Nephron (organoid): Measurements from ENCODE around the gene BBOX1.
"Not testable (repeated sequence)": the region's sequence is repeated elsewhere in the genome, so short reads cannot be mapped to it uniquely, and the experiment has no call there.

Experiments
- H3K27ac Mint-ChIP-seq, 3 experiments: 2 replicates each; pipeline ENCODE4 v1.8.0; 2020; ENCODE audit warnings: mixed read lengths in 3 of 3, mild to moderate bottlenecking in 2 of 3, moderate library complexity in 1 of 3
- H3K27me3 Mint-ChIP-seq: 2 replicates; pipeline ENCODE4 v1.8.0; 2021; ENCODE audit warnings: low read depth, mild to moderate bottlenecking, moderate library complexity, mixed read lengths
- H3K36me3 Mint-ChIP-seq: 2 replicates; pipeline ENCODE4 v1.8.0; 2020; ENCODE audit warnings: low read depth, mixed read lengths
- H3K4me1 Mint-ChIP-seq: 2 replicates; pipeline ENCODE4 v1.8.0; 2020; ENCODE audit warnings: mixed read lengths
- H3K4me3 Mint-ChIP-seq, 3 experiments: 2 replicates each; pipeline ENCODE4 v1.8.0; 2020; ENCODE audit warnings: mild to moderate bottlenecking in 3 of 3, mixed read lengths in 3 of 3, moderate library complexity in 2 of 3
- H3K9me3 Mint-ChIP-seq: 2 replicates; pipeline ENCODE4 v1.8.0; 2020; ENCODE audit warnings: mixed read lengths
- CTCF ChIP-seq, 3 experiments: fragments of 200-600 bp; sonication (generic); IDR thresholded peaks; one replicate each; pipeline ENCODE4 v1.5.0; 2021; ENCODE audit warnings: antibody characterized with exemption in 3 of 3; ENCODE audit not compliant: unreplicated experiment in 3 of 3

BBOX1 gene

GRCh38 chr11:27171376-27171958 lies 130.9 kb downstream of the BBOX1 start:
- Mint-ChIP-seq H3K9me3 (no peaks in the 10 kb centered on the region), H3K4me1 (no peaks in the 10 kb centered on the region)
- TF ChIP-seq CTCF (IDR thresholded peaks at IDR 0.05; ENCODE audit: unreplicated experiment in 3 of 3), result no peak

GRCh38 chr11:27173545-27173944 lies 132.9 kb downstream of the BBOX1 start:
- H3K36me3 Mint-ChIP-seq, result no peaks in the 10 kb centered on the region
- H3K4me1 Mint-ChIP-seq, result no peaks in the 10 kb centered on the region
- no peak overlapping the region for H3K4me3 Mint-ChIP-seq

More at GRCh38 chr11:27171376-27171958, 130.9 kb downstream of the BBOX1 start:
- H3K36me3 Mint-ChIP-seq, result no peaks in the 10 kb centered on the region
- no peak overlapping the region for H3K4me3 Mint-ChIP-seq
- H3K27me3 Mint-ChIP-seq, result no peaks in the 10 kb centered on the region
- H3K27ac Mint-ChIP-seq, result no peak overlapping the region

DNA sequence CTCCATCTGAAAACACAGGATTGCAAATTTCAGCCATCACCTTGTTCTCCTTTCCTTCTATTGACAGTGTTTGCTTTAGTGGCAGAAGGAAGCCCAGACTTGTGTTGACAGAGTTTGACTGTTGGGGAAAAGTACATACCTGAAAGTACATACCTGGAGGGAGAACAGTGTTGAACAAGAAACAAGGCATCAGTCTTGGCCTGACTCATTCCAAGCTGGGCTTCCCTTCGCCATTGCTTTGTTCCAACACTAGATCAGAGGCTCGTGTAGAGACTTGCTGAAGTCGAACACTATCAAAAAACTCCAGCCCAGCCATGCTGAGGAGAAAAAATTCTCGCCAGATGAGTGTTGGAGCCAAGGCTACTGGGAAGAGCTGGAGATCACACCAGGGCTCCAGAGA lies 133.4 kb downstream of the BBOX1 start:
- H3K9me3 Mint-ChIP-seq, result no peaks in the 10 kb centered on the region
- no peak overlapping the region for H3K27ac Mint-ChIP-seq
- no peaks in the 10 kb centered on the region for H3K36me3 Mint-ChIP-seq
- H3K4me1 Mint-ChIP-seq, result no peaks in the 10 kb centered on the region
- H3K27me3 Mint-ChIP-seq, result no peaks in the 10 kb centered on the region
- no peak for TF ChIP-seq CTCF (IDR thresholded peaks at IDR 0.05; ENCODE audit: unreplicated experiment in 3 of 3)
- no peak overlapping the region for H3K4me3 Mint-ChIP-seq

More at GRCh38 chr11:27173545-27173944, 132.9 kb downstream of the BBOX1 start:
- H3K27ac Mint-ChIP-seq, result no peak overlapping the region
- no peaks in the 10 kb centered on the region for H3K9me3 Mint-ChIP-seq
- H3K27me3 Mint-ChIP-seq, result no peaks in the 10 kb centered on the region
- no peak for TF ChIP-seq CTCF (IDR thresholded peaks at IDR 0.05; ENCODE audit: unreplicated experiment in 3 of 3)

DNA sequence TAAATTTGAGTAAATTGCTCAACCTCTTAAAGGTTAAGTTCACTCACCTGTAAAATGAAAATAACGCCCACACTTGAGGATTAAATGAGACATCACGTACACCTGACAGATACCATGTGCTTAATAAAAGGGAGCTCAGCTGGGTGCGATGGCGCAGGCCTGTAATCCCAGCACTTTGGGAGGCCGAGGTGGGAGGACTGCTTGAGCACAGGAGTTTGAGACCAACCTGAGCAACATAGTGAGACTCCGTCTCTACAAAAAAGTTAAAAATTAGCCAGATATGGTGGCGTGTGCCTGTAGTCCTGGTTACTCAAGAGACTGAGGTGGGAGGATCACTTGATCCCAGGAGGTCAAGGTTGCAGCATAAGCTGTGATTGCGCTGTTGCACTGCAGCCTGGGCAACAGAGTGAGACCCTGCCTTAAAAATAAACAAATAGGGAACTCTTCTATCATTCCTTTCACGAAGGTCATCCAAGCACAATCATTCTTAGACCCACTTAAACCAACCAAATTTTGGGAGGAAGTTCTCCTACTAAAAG lies 134.1 kb downstream of the BBOX1 start:
- Mint-ChIP-seq H3K4me1 (no peaks in the 10 kb centered on the region), H3K36me3 (no peaks in the 10 kb centered on the region), H3K27me3 (no peaks in the 10 kb centered on the region), H3K4me3 (no peak overlapping the region), H3K9me3 (no peaks in the 10 kb centered on the region), H3K27ac (no peak overlapping the region)
- TF ChIP-seq CTCF (IDR thresholded peaks at IDR 0.05; ENCODE audit: unreplicated experiment in 3 of 3), result no peak

GRCh38 chr11:27175562-27175961 lies 134.9 kb downstream of the BBOX1 start:
- not testable (repeated sequence) for H3K9me3 Mint-ChIP-seq, H3K4me1 Mint-ChIP-seq, H3K27me3 Mint-ChIP-seq

More at GRCh38 chr11:27175562-27175961, 134.9 kb downstream of the BBOX1 start:
- H3K36me3 Mint-ChIP-seq, H3K4me3 Mint-ChIP-seq, H3K27ac Mint-ChIP-seq: not testable (repeated sequence)
